Measurements from ENCODE around the gene SEZ6L.

Gene SEZ6L

DNA sequence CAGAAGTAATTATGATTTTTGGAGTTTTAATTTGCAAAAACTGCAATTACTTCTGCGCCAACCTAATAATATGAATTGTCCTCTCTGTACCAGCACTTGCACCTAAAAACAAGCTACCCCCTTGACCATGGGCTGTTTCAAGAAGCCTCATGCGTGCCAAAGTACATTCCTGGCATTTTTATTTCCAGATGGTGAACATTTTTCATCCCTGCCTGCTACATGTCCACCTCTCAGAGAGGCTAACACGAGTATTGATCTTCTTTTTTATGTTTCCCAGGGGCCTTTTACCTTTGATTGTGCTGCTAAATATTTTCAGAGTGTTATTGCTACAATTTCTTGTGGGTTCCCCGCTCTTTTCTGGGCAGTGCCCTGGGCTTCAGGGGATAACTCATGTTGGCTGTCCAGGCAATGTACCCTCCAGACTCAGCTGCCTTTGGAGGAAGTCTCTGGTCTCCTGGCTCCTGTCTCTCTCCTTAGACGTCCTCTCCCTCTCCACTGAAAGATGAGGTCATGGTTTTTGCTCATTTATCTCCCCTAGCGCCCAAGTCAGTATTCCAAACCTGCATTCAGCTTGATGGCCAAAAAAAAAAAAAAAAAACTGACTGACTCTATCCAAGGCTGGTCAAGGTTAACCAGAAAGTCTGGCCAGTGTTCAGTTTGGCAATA, 173.6 kb downstream of the SEZ6L start:
- no peak for DNase-seq

DNA sequence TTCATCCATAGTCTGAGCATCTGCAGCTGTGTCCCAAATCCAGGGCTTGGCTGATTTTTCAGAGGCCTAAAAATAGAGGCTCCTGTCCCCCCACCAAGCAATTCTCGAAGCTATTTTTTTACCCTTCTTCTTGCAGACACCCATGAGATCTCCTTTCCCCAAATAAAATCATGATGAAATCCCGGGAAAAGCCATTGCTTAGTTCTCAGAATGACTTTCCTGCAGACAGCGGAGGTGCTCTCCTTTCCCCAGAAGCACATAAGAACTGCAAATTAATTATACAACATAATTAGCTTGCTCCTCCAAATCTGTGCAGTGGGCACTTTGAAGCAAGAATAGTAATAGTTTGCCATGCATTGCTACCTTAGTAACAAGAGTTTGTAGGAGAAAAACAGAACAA, 176.2 kb downstream of the SEZ6L start:
- no peak for DNase-seq

DNA sequence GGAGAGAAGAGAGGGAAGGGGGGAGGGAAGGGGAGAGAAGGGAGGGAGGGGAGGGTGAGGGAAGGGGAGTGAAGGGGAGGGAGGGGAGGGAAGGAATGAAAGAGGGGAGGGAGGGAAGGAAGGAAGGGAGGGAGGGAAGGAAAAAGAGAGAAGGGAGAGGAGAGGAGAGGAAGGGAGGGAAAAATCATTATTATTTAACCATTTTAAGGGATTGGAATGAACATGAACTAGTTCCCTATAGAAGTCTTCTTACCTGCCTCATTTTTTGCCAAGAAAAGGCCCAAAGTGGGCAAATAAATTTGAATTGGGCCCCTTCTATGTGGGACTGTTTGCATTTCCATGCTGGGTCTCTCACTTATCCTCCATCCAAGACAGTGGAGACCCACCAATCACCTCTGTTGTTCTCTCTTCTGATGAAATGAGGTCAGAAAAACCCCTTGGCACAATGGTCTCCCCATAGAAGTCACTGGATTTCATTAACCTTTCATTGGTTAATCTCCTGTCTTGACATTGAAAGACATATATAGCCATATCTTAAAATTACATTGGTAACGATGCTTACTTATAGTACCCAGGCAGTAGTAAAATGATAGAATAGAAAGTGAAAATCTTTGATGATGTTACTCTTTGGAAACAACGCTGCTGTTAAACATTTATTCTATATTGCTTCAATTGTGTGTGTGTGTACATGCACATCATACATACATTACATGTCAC, 179.7 kb downstream of the SEZ6L start:
- no peak for DNase-seq

DNA sequence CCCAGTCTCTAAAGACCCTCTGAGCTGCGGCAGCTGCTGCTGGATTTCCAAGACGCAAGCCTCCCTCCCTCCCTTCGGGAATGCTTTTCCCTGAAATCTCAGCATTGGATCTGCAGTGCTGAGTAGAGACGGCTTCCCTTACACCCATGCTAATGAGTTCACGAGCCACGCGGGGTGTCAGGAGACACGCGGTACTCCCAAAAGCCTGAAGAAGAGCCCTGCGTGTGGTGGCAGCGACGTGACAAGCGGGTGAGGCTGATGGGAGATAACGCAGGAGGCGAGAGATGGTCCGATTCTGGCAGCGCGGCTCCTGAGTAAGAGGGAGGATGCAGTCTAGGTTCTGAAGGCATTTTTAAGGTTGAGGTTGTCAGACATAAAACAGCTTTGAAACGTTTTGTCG, 185.4 kb downstream of the SEZ6L start:
- DNase-seq: no peak

DNA sequence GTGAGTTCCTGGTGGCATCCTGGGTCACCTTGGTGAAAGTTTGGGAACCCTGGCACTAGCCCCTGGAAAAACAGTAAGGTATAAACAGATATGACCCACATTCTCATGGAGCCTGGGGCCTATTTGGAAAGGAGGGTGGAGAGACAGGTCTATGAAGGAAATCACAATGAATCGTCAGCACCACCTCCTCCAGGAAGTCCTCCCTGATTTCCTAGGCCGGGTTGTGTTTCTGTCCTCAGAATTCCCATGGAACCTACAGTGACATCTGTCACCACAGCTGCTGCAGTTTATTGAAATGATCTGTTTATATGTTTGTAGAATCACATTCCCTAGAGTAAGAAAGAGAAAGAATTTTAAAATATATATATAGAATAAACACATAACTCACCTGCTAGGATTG, 188.0 kb downstream of the SEZ6L start:
- DNase-seq: no peak

DNA sequence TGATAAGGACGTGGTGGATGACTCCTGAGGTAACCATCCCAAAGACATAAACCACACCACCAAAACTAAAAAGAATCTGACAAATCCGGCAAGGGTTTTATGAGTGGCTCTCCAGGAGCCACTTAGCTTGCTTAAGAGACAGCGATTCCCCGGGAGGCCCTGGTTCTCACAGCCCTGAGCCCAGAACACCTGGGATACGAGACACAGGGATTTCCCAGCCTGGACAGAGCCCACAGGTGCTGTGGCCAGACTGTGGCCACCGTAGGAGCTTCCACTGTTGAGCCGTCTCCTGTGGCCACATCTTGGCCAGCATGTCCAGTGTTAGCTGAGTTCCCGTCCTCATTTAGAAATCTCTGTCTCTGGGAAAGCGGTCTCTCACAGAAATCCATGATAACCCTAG, 188.6 kb downstream of the SEZ6L start:
- DNase-seq: no peak

- DNase-seq: no peak
These were observed 189.9 kb downstream of the SEZ6L start for GRCh38 chr22:26359156-26359555.

- peak; percentile 60 for DNase-seq
These were observed 191.1 kb downstream of the SEZ6L start for GRCh38 chr22:26360169-26360885.

- no peak for DNase-seq
These were observed 193.2 kb downstream of the SEZ6L start for GRCh38 chr22:26362471-26362870.

GRCh38 chr22:26364066-26365015, 195.1 kb downstream of the SEZ6L start:
- DNase-seq: peak; percentile 70

DNA sequence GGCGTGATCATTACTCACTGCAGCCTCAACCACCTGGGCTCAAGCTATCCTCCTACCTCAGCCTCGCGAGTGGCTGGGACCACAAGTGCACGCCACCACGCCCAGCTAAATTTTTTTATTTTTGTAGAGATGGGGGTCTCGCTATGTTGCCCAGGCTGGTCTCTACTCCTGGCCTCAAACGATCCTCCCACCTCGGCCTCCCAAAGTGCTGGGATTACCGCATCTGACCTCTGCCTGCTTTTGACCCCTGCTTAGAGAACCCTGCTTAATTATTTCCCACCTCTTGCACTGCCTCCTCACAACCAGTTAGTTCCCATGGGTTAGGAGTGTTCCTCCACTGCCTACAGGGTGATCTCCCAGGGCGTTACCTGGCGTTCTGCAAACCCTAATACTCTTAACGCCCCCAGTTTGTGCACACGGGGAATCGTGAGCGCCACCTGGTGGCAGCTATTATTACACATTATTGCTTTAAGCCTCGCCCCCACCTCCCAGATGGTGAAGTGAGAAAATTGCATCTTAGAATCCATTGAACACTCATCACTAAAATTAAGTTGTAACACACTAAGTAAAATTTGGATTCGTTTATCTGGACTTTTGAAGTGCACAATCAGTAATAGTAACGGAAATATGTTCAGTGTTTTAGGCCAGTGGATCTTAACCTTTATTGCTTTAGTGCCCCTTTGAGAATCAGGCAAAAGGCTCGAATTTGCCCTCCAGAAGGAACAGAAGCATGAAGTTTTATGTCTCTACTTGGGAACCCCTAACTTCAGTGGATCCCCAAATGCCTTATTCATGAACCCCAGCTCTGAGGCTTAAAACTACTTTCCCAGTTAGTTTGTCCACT, 198.4 kb downstream of the SEZ6L start:
- peak; percentile 35 for DNase-seq

GRCh38 chr22:26372890-26373289, 203.6 kb downstream of the SEZ6L start:
- no peak for DNase-seq

GRCh38 chr22:26374391-26375026, 205.2 kb downstream of the SEZ6L start:
- DNase-seq: no peak

DNA sequence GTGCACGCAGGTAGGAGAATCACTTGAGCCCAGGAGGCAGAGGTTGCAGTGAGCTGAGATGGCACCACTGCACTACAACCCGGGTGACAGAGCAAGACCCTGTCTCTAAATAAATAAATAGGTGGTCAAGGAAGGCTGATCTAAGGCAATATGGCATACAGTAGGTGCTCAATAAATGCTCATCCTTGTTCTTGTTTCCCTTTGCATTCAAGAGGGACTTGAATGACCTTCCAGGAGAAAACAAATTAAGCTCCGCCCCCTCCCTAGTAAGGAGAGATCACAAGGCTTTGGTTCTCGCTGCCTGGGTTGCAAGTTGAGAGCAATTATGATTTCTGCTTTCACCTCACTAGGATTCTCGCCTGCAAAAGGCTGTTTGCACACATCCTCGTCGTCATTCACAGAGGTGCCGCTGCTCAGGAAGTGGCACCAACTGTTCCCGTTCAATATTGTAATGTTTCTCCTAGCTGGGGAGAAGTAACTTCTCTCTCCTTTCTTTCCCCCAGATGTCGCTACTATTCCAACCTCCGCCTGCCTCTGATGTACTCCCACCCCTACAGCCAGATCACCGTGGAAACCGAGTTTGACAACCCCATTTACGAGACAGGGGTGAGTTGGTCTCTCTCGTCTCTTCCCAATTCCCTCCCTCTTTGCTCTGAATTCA, 208.0 kb downstream of the SEZ6L start:
- no peak for DNase-seq

DNA sequence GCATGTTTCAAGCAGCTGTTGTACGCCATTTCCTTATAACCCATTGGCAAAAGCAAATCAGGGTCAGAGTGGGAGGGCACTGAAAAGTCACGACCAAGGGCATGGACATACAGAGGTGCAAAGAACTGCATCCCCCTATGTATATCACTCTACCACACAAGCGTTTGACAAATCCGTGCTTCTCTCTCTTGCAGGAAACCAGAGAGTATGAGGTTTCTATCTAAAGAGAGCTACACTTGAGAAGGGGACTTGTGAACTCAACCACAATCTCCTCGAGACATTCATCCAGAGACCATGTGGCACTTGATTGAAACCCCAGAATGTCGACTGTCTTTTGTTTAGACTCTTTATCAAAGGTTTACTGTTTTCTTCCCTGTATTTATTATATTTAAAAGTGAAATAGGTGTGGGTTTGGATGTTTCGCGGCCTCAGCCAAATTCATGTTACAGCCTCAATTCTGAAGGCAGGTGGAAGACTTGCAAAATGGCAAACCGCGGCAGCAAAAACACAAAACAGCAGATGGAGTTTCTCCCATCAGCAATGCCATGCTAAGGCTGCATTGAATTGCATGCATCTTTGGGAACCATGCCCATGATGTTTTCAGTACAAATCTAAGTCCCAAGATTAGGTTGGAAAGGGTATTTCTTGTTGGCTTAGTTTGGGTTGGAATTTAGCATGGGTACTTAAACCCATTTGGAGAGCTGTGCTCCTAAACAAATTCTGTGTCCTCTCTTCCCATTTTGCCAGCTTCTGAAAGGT, 211.0 kb downstream of the SEZ6L start:
- no peak for DNase-seq

DNA sequence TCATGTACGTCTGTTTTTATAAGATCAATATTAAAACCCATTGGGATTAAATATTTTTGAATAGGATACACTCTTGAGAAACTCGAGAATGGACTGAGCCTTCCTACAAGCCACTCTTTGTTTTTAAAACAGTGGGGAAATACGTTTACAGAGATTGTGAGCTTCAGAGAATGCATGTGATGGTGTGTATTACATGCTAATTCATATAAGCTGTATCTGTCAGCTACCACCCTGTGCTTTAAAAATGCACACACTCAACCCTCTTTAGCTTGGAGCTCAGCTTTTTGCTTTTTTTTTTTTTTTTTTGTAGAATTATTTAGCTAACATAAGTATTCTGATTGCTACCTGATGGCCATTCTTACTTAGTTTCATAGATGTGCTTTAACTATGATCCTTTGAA, 213.5 kb downstream of the SEZ6L start:
- DNase-seq: no peak

- no peak for DNase-seq
These were observed 214.8 kb downstream of the SEZ6L start for GRCh38 chr22:26383968-26384556.

DNA sequence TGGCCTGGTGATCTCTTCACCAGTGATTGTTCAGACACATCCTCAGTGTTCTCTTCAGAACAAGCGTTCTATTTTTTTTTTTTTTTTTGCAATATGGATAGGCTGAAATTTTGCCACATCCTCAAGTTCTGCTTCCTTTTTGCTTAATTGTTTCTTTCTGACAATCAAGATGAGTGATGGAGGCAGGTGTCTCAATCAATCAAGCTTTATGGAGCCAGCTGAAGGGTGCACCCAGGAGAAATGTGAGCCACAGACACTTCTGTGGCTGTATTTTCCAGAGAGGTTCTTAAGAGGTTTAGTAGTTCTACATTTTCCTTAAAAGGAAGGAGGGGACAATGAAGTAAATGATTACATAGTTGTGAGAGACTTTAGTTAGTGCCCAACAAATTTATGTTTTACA, 215.9 kb downstream of the SEZ6L start:
- no peak for DNase-seq

DNA sequence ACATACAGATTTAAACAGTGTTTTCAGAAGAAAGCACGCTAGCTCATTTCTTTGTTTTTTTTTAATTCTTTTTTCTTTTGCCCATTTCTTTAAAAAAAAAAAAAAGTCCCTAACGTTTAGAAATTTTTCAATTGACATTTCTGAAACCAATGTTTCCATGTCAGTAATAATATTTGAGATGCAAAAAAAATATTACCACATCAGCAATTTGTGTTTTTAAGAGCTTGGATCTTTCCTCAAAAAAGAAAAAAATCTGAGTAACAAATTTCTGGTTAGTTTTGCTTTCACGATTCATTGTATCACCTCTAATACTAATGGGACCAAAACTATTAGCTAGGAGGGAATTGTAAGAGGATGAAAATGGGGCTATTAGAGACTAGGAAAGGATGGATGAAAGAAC, 219.9 kb downstream of the SEZ6L start:
- no peak for DNase-seq

DNA sequence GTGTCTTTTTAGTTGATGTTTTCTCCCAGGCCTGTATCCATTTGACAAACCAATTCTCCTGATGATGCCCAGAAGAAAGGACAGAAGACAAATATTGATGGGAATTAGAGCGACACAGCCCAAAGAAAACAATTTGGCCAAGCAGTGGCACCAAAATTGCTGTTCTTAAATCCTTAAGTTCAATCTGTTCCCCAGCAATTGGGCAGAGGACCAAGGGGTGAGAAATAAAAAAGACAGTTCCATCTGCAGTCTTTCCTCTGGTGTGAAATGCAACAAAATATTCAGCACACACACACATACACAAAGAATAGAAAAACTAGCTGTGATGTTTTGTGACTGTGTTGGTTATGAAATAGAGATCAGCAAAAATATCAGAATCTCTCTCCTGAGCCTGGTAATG, 221.8 kb downstream of the SEZ6L start:
- DNase-seq: no peak

All from NCI-H1105 treated with DMSO at 0.1 percent for 48 hours (cell line).